Amniotic stem cell (primary cell): ENCODE data around the gene FADD.
"Not testable (repeated sequence)": the region's sequence is repeated elsewhere in the genome, so short reads cannot be mapped to it uniquely, and the experiment has no call there.

Experiments
- DNase-seq: peaks from one replicate; lab custom pipeline; 2025; lab: John Stamatoyannopoulos, UW

FADD gene

DNA sequence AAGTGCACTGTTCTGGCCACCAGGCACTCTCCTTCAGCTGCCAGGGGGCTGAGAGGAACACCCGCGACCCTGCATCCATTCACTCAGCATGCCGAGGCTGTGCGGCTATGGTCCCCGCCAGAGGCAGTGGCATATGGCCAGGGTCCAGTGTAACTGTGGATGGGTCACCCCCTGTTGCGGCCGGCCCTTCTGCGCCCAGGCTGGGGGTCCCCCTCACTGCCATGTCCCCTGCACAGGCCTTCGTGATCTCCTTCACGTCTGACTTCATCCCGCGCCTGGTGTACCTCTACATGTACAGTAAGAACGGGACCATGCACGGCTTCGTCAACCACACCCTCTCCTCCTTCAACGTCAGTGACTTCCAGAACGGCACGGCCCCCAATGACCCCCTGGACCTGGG is 20.8 kb upstream of the FADD start:
- no peak for DNase-seq

DNA sequence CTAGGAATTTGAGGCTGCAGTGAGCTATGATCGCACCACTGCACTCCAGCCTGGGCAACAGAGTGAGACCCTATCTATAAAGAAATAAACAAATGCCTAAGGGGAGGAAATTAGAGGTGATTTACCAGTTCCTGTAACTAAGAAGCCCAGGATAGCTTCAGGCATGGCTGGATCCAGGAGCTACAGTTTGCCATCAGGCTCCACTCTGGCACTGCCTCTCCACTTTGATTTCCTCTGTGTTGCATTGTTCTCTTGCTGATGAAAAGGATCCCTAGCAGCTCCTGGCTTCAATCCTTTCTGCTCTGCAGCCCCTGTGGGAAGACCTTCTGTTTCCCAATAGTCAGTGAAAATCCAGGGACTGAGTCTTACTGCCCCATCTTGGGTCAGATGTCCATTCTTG is 20.1 kb upstream of the FADD start:
- no peak for DNase-seq

DNA sequence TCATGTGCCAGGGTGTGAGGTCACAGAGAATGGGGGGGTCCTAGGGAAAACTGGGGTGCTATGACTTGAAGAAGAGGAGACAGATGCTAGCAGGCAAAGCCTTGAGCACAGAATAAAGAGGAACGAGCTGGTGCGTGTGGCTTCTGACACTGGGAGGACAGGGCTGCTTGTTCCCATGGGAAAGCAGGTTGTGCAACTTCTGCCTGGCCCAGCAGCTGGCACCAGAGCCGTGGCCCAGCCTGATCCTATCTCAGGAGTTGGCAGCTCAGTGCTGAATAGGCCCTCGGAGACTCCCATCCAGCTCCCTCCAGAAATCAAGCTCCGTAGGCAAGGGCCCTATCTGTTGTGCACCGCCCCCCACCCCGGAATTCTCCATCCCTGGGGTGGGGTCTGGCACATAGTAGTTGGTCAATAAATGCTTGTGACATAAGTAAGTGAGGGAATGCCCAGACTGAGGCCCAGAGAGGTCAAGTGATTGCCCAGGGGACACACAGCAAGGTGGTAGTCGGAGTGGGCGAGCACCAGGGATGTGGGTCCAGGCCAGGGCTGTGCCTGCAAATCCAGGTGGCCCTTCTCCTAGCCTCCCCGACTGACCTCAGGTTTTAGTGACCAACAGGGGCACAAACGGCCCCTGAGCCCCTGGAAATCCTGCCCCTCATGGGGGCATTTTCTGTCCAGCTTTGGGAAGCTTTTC is 19.5 kb upstream of the FADD start:
- no peak for DNase-seq

DNA sequence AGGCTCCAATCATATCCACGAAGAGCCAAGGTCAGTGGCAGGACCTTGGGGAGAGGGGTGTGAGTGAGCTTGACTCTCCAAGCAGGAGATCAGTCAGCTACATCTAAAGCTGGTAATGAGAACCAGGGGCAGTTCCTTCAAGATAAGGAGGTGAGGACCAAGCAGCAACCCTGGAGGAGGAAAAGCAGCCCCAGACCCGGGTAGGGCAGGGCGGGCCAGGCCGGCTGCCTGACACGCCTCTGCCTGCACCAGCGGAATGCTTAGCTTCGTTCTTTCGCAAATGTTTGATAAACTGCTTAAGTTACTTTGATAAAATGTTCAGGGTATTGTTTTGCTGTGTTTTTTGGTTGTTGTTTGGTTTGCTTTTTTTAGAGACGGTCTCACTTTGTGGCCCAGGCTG is 18.7 kb upstream of the FADD start:
- no peak for DNase-seq

DNA sequence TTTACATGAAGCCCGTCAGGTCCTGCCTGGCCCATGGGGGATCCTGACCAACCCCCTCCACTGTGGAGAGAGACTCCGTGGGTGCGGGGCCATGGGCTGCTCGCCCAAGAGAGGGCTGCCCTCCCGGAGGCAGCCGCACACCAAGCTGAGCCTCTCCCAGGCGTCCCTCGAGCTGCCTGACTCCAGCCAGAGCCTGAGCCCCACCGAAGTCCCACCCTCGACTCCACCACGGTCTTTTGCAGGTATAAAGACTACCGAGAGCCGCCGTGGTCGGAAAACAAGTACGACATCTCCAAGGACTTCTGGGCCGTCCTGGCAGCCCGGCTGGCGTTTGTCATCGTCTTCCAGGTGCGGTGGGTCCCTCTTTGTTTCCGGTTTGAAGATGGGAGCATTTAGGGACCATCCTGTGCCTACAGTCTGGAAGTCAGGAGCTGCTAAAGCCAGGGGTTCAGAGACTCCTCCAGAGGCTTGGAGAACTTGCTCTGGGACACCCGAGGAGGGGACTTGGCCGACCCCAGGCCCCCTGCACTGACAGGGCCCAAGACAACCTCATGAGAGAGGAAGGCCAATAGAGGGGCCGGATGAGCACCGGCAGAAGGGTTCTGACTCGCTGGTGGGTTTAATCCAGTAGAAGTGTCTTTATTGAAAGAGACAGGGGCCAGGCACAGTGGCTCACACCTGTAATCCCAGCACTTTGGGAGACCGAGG is 17.6 kb upstream of the FADD start:
- no peak for DNase-seq

DNA sequence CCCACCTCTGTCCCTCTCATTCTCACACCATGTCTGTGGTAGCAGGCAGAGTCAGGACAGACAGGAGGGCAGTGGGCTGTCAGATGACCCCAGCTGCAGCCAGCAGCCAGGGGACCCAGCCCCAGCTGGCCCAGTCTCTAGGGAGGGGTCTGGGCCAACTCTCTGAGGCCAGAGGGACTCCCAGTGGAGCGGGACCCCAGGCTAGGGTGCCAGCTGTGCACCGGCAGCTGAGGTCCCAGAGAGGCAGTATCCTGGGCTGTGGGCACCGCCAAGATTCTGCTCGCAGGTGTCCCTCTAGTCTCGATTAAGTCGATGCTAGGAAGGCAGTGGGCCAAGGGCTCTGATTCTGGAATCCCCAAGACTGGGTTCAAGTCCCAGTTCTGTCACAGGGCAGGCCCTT is 16.7 kb upstream of the FADD start:
- no peak for DNase-seq

DNA sequence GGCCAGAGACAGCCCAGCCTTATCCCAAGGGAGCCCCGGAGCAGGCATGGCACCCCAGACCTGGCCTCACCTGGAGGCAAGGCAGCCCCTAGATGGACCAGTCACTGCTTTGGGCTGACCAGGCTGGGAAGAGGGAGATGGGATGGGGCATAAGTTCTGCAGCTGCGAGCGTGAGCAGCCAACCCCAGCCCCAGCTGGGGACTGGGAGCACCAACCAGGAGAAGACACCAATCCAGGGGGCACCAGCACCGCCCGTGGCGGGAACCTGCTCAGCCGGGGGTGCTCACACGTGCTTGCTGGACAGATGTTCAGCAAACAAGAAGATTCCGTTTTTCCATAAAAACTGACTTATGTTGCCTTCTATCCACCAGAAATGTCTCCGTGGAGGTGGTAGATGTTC is 16.2 kb upstream of the FADD start:
- no peak for DNase-seq

DNA sequence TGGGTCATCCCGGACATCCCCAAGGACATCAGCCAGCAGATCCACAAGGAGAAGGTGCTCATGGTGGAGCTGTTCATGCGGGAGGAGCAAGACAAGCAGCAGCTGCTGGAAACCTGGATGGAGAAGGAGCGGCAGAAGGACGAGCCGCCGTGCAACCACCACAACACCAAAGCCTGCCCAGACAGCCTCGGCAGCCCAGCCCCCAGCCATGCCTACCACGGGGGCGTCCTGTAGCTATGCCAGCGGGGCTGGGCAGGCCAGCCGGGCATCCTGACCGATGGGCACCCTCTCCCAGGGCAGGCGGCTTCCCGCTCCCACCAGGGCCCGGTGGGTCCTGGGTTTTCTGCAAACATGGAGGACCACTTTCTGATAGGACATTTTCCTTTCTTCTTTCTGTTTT is 15.3 kb upstream of the FADD start:
- DNase-seq, result no peak

DNA sequence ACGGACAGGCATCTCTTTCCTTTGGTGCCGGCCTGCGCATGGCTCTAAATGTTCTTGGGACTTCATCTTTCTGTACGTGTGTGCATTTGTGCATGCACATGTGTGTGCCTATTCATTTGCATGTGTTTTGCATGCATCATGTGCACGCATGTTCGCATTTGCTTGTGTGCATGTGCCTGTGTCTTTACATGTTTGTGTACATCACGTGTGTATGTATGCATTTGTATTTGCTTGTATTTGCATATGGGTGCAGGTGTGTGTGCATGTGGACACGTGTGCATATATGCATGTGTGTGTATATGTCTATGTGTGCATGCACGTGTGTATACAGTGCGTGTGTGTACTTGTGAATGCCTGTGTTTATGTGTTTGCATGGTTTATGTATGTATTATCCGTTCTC is 13.5 kb upstream of the FADD start:
- no peak for DNase-seq

DNA sequence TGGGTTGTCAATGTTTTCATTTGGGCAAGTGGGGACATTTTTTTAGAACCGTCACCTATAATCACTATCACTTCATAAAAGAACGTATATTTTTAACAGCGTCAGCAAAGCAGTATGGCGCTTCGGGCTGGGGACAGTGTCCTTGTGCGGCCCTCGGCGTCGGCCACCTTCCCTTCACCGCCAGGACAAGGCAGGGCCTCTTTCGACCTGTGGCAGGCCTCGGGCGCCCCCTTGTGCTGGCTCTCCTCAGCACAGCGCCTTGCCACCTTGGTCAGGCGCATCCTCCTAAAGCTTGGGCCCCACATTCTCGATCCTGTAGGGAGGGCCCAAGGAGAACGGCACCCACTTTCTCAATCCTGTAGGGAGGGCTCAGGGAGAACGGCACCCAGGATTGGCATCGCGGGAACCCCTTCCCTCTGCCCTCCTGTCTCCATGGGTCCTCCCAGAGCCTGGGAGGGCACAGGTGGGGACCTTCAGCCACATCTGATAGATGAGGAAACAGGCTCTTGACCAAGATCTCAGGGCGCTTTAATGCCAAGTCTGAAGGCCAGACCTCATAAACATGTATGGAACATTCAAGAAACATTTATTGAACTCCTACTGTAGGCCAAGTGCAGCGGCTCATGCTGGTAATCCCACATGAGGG is 11.5 kb upstream of the FADD start:
- DNase-seq, result peak; percentile 40

DNA sequence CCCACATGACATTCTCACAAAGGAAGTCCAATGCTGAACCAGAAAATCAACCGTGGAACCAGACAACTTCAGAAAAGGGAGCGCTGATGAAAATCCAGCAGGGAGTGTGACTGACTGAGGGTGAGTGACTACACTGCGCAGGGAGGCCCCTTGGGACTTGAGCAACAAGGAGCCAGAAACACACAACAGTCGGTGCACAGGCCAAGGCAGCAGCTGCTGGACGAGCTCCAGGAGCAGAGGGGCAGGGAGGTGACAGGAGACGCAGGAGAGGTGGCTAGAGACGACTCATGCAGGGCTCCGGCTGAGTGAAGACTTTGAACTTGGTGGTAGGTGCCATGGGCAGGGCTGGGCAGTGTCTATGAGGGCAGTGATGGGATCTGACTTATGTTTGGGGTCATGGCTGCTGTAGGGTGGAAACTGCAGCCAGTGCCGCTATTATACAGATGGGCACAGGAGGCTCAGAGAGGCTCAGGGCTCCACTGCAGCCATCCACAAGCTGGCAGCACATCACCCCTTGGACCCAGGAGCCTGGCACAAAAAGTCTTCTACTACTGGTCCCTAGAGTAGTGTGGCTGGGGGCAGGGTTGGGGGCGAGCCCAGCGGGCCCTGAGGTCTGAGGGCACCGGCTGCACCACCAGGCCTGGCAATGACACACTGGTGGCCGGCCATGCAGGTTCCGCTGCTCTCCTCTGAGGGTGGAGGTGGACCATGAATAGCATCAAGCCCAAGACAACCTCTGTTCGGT is 10.3 kb upstream of the FADD start:
- DNase-seq, result no peak

DNA sequence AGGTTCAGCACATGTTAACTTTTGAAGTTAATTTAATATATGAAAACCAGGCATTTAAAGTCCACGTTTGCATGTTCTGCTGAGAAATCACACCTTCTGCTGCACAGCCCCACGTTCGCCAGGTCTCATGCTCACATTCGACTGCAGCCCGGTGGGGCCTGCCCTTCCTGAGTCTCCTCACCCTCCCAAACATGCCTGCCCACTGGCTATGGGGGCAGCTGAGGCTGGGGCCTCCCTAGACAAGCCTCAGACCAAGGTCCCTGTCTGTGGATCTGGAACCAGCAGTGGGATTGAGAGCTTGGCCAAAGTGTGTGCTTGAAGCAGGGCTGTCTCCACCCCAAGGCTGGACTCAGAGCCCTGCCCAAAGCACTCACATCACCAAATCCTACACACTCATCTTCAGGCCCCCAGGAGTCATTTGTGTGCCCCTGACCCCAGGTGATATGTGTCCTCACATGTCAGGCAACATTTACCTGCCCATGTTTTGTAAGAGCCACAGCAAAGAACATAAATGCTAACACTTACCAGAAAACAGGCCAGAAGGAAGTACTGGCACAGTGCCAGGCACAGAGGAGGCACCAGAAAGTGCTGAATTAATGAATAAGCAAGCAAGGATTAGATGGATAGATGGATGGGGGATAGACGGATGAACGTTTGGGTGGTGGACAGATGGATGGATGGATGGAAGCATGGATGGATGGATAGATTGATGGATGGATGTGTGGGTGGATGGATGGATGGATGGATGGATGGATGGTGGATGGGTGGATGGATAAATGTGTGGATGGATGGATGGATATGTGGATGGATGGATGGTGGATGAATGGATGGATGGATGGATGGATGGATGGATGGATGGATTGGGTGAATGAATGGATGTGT is 9.4 kb upstream of the FADD start:
- DNase-seq, result no peak

DNA sequence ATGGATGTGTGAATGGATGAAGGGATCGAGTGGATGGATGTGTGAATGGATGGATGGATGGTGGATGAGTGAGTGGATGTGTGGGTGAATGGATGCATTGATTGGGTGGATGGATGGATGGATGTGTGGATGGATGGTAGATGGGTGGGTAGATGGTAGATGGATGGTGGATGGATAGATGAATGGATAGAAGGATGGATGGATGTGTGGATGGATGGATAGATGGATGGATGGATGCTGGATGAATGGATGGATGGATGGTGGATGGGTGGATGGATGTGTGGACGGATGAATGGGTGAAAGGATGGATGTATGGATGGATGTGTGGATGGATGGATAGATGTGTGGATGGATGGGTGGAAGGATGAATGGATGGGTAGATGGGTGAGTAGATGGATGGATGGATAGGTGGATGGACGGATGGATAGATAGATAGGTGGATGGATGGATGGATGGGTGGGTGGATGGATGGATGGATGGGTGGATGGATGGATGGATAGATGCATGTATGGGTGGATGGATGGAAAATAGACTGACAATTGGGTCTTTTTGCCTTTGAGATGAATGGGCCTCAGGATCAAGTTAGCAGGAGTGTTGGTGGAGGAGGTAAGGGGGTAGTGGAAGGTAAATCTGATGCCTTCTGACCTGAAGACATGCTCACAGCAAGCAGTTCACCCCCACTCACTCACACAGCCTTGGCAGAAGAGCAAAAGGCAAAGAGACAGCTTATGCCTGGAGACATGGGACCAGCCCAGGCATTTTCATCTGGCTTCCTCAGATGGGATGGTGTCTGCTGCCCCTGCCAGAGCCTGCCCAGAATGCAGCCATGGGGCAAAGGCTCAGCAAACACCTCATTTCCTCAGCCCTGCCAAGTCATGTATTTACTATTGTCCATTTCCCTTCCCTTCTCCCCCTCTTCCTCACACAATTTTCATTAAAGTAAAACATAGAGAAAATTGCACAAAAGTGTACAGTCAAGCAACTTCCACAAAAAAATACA is 8.0 kb upstream of the FADD start:
- DNase-seq, result no peak

DNA sequence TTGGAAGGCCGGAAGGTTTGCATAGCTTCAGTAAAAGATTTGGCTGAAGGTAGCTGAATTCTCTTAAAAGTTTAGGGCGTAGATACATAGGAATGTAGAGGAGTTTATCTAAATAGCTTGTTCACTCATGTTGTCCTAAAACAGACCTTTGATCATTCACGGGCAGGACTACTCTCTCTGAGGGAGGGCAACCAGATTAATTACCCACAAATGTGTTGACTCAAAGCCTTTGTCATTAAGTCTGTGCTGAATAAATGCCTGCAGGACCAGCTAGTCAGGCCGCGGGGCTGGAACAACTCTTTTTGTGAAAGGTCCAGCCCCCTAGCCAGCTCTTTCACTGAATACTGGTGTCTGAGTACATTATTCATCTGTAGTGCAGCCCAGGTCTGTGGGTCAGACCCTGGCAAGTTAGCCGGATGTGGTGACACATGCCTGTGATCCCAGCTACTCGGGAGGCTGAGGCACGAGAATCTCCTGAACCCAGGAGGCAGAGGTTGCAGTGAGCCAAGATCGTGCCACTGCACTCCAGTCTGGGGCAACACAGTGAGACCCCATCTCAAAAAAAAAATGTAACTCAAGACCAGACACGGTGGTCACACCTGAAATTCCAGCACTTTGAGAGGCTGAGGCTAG is 2.8 kb upstream of the FADD start:
- no peak for DNase-seq

DNA sequence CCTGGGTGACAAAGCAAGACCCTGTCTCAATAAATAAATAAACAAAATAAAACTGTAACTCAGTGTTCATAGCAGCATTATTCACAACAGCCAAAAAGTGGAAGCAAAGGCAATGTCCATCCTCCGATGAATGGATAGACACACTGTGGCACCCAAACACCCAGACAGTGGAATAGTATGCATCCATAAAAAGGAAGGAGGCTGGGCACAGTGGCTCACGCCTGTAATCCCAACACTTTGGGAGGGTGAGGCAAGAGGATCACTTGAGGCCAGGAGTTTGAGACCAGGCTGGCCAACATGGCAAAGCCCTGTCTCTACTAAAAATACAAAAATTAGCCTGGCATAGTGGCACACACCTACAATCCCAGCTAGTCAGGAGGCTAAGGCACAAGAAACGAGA is 2.0 kb upstream of the FADD start:
- not testable (repeated sequence) for DNase-seq

DNA sequence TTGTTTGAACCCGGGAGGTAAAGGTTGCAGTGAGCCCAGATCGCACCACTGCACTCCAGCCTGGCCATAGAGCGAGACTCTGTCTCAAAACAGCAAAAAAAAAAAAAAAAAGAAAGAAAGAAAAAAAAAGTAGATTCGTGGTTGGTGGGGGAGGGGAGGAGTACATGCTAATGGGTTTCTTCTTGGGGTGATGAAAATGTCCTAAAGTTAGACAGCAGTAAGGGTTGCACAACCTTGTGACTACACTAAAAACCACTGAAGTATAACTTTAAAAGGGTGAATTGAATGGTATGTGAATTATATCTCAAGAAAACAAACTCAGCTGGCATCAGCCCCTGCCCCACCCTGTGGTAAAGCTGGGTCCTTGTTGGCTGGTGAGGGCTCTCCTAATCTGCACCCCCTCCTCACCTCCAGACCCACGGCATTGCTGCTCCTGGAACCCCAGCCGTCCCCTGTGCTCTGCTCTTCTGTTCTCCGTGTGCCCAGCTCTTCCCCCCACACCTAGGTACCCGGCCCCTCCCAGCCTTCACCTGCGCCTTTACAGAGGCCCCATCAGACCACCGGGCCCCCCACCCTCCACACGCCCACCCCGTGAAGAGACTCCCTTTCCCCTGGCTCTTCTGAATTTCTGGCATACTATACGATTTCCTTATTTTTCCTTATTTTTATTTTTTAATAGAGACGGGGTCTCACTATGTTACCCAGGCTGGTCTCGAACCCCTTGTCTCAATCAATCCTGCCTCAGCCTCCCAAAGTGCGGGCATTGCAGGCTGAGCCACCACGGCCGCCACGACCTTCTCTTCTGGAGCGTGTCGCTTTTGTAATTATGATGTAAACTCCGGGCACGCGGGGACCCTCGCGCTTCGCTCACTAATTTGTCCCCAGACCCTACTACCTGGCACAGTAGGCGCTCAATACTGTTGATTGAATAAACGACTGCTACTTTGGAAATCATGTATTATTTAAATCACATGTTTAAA is 924 bp upstream of the FADD start:
- DNase-seq, result no peak

DNA sequence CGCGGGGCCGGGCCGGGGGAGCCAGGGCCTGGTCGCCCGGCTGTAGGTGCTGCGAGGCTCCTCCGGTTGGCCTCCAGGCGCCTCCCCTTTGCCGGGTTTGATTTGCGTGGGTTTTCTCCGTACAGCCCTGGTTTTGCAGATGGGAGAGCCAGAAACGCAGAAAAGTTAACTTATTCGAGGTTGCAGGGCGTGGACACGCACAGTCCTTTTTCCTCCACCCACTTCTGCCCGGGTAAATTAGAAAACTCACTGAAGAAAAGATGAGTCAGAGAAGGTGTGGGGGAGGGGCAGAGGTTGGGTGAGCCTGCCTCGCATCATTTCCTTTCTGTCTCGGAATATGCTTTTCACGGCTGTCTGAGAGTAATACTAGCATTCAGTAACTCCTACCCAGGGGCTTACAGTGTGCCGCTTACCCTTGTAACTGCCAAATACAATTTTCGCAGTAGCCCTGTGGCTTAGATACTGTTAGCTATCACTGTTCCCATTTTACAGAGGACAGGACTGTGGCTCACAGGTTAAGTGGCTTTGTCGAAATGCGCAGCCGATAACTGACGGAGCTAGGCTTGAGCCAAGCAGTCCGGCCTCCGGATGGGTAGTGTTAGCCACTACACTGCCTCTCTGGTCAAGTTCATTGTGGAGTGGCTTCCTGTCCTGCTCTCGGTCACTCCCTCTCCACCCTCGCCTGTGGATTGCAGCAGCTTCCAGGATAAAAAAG is 812 bp downstream of the FADD start:
- DNase-seq, result peak; percentile 73

DNA sequence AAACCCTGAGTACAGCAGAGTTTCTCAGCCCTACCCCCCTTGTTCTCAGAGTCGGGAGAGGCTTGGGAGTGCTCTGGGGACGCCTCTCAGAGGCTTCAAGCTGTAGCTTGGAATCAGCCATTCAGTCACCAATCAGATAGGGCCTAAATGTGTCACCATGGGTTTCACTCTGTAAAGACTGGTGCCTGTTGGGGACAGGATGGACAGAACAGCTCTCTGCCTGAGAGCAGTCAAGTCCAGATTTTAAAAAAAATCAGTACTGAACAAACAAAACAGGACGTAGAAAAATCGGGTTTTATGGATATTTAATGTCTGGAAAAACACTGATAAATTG is 1.3 kb downstream of the FADD start:
- no peak for DNase-seq
